ENCODE measurements around the gene GLRA3. TPM values are rescaled to one million over a fixed set of nuclear protein-coding genes. Genes with fewer than 3 reads are reported as not detected.

Gene GLRA3
- total and polyA plus RNA-seq, 7 experiments from 2014 or later = not detected

- Histone ChIP-seq H3K36me3 (ENCODE audit: control insufficient read depth in 2 of 3, insufficient read depth in 3 of 3, low read length in 3 of 3) (no peaks in the 10 kb centered on the region), H3K9me3 (ENCODE audit: control insufficient read depth in 2 of 3, low read length in 3 of 3) (no peaks in the 10 kb centered on the region), H3K27me3 (ENCODE audit: control insufficient read depth in 2 of 2, insufficient read depth in 2 of 2, low read length in 2 of 2) (no peaks in the 10 kb centered on the region), H3K27ac (ENCODE audit: low read depth, low read length) (no peak overlapping the region), H3K4me3 (ENCODE audit: low read length) (no peak overlapping the region), H3K4me1 (ENCODE audit: control insufficient read depth in 2 of 2, insufficient read depth in 2 of 2, low read length in 2 of 2) (no peaks in the 10 kb centered on the region)
- no peak for DNase-seq
- intact Hi-C loops (cut with micrococcal nuclease) = no loop called here
- ChIA-PET CTCF (no interaction called here), POLR2A (no interaction called here)
- H3K9me3 Mint-ChIP-seq = peaks cover 0 to 3% (median 0%) of the 10 kb centered on the region in 11 donors
- H3K27me3 Mint-ChIP-seq = no peaks in the 10 kb centered on the region
- H3K4me1 Mint-ChIP-seq = peaks cover 0 to 2% (median 0%) of the 10 kb centered on the region in 7 donors
- H3K4me3 Mint-ChIP-seq = no peak overlapping the region
- no peaks in the 10 kb centered on the region for H3K36me3 Mint-ChIP-seq
- no peak overlapping the region for H3K27ac Mint-ChIP-seq
- no peak for ATAC-seq
Measured at GRCh38 chr4:174598800-174599199, 230.2 kb downstream of the GLRA3 start.

- H3K9me3 Mint-ChIP-seq = peaks cover 0 to 3% (median 0%) of the 10 kb centered on the region in 11 donors
- DNase-seq (no peak), ATAC-seq (no peak)
- Histone ChIP-seq H3K4me1 (ENCODE audit: control insufficient read depth in 2 of 2, insufficient read depth in 2 of 2, low read length in 2 of 2) (no peaks in the 10 kb centered on the region), H3K9me3 (ENCODE audit: control insufficient read depth in 2 of 3, low read length in 3 of 3) (no peaks in the 10 kb centered on the region), H3K27ac (ENCODE audit: low read depth, low read length) (no peak overlapping the region), H3K4me3 (ENCODE audit: low read length) (no peak overlapping the region), H3K36me3 (ENCODE audit: control insufficient read depth in 2 of 3, insufficient read depth in 3 of 3, low read length in 3 of 3) (no peaks in the 10 kb centered on the region), H3K27me3 (ENCODE audit: control insufficient read depth in 2 of 2, insufficient read depth in 2 of 2, low read length in 2 of 2) (no peaks in the 10 kb centered on the region)
- H3K4me1 Mint-ChIP-seq = peaks cover 3 to 10% (median 7%) of the 10 kb centered on the region in 7 donors
- H3K27me3 Mint-ChIP-seq = no peaks in the 10 kb centered on the region
- intact Hi-C loops (cut with micrococcal nuclease) = no loop called here
- H3K27ac Mint-ChIP-seq = no peak overlapping the region
- H3K4me3 Mint-ChIP-seq = no peak overlapping the region
- CTCF ChIA-PET = no interaction called here
- POLR2A ChIA-PET = no interaction called here
- no peaks in the 10 kb centered on the region for H3K36me3 Mint-ChIP-seq
Measured at GRCh38 chr4:174596513-174596912, 232.5 kb downstream of the GLRA3 start.

GRCh38 chr4:174595141-174595929, 233.7 kb downstream of the GLRA3 start:
- Mint-ChIP-seq H3K4me3 (no peak overlapping the region), H3K27me3 (no peaks in the 10 kb centered on the region)
- no peaks in the 10 kb centered on the region for H3K36me3 ChIP-seq (ENCODE audit: control insufficient read depth in 2 of 3, insufficient read depth in 3 of 3, low read length in 3 of 3)

GRCh38 chr4:174593701-174594100, 235.3 kb downstream of the GLRA3 start:
- ATAC-seq (no peak), DNase-seq (no peak)
- Histone ChIP-seq H3K4me3 (ENCODE audit: low read length) (no peak overlapping the region), H3K36me3 (ENCODE audit: control insufficient read depth in 2 of 3, insufficient read depth in 3 of 3, low read length in 3 of 3) (no peaks in the 10 kb centered on the region), H3K27ac (ENCODE audit: low read depth, low read length) (no peak overlapping the region), H3K4me1 (ENCODE audit: control insufficient read depth in 2 of 2, insufficient read depth in 2 of 2, low read length in 2 of 2) (no peaks in the 10 kb centered on the region), H3K9me3 (ENCODE audit: control insufficient read depth in 2 of 3, low read length in 3 of 3) (no peaks in the 10 kb centered on the region), H3K27me3 (ENCODE audit: control insufficient read depth in 2 of 2, insufficient read depth in 2 of 2, low read length in 2 of 2) (no peaks in the 10 kb centered on the region)
- POLR2A ChIA-PET = no interaction called here
- Mint-ChIP-seq H3K27ac (no peak overlapping the region), H3K4me1 (peaks cover 6 to 16% (median 10%) of the 10 kb centered on the region in 7 donors), H3K27me3 (no peaks in the 10 kb centered on the region), H3K36me3 (no peaks in the 10 kb centered on the region), H3K4me3 (no peak overlapping the region), H3K9me3 (peaks cover 0 to 1% (median 0%) of the 10 kb centered on the region in 11 donors)
- intact Hi-C loops (cut with micrococcal nuclease) = loop anchor here in 1 of 2 donors (5.0 kb wide), 1 partner anchor 71 kb away; the partner anchor contains the start of gene HPGD
- CTCF ChIA-PET = no interaction called here

More at GRCh38 chr4:174595141-174595929, 233.7 kb downstream of the GLRA3 start:
- ATAC-seq (no peak), DNase-seq (no peak)
- no peak overlapping the region for H3K27ac Mint-ChIP-seq
- intact Hi-C loops (cut with micrococcal nuclease) = no loop called here
- ChIA-PET CTCF (no interaction called here), POLR2A (no interaction called here)
- peaks cover 0 to 3% (median 0%) of the 10 kb centered on the region in 11 donors for H3K9me3 Mint-ChIP-seq
- H3K36me3 Mint-ChIP-seq = no peaks in the 10 kb centered on the region
- Histone ChIP-seq H3K27ac (ENCODE audit: low read depth, low read length) (no peak overlapping the region), H3K4me3 (ENCODE audit: low read length) (no peak overlapping the region), H3K9me3 (ENCODE audit: control insufficient read depth in 2 of 3, low read length in 3 of 3) (no peaks in the 10 kb centered on the region), H3K27me3 (ENCODE audit: control insufficient read depth in 2 of 2, insufficient read depth in 2 of 2, low read length in 2 of 2) (no peaks in the 10 kb centered on the region), H3K4me1 (ENCODE audit: control insufficient read depth in 2 of 2, insufficient read depth in 2 of 2, low read length in 2 of 2) (no peaks in the 10 kb centered on the region)
- peaks cover 6 to 16% (median 10%) of the 10 kb centered on the region in 7 donors for H3K4me1 Mint-ChIP-seq

GRCh38 chr4:174592985-174593335, 236.1 kb downstream of the GLRA3 start:
- Mint-ChIP-seq H3K4me1 (peaks cover 6 to 15% (median 10%) of the 10 kb centered on the region in 7 donors), H3K27ac (no peak overlapping the region), H3K4me3 (no peak overlapping the region), H3K27me3 (no peaks in the 10 kb centered on the region), H3K36me3 (no peaks in the 10 kb centered on the region), H3K9me3 (peaks cover 0 to 1% (median 0%) of the 10 kb centered on the region in 11 donors)
- intact Hi-C loops (cut with micrococcal nuclease) = loop anchor here in 1 of 2 donors (5.0 kb wide), 1 partner anchor 71 kb away; the partner anchor contains the start of gene HPGD
- ChIA-PET CTCF (no interaction called here), POLR2A (no interaction called here)
- ATAC-seq (peak; percentile 46), DNase-seq (no peak)
- H3K36me3 ChIP-seq (ENCODE audit: control insufficient read depth in 2 of 3, insufficient read depth in 3 of 3, low read length in 3 of 3) = no peaks in the 10 kb centered on the region
- no peaks in the 10 kb centered on the region for H3K4me1 ChIP-seq (ENCODE audit: control insufficient read depth in 2 of 2, insufficient read depth in 2 of 2, low read length in 2 of 2)
- H3K27me3 ChIP-seq (ENCODE audit: control insufficient read depth in 2 of 2, insufficient read depth in 2 of 2, low read length in 2 of 2) = no peaks in the 10 kb centered on the region
- no peaks in the 10 kb centered on the region for H3K9me3 ChIP-seq (ENCODE audit: control insufficient read depth in 2 of 3, low read length in 3 of 3)
- H3K27ac ChIP-seq (ENCODE audit: low read depth, low read length) = no peak overlapping the region
- H3K4me3 ChIP-seq (ENCODE audit: low read length) = no peak overlapping the region

- no peak overlapping the region for H3K4me3 Mint-ChIP-seq
- peaks cover 0 to 6% (median 0%) of the 10 kb centered on the region in 11 donors for H3K9me3 Mint-ChIP-seq
- Histone ChIP-seq H3K27me3 (ENCODE audit: control insufficient read depth in 2 of 2, insufficient read depth in 2 of 2, low read length in 2 of 2) (no peaks in the 10 kb centered on the region), H3K9me3 (ENCODE audit: control insufficient read depth in 2 of 3, low read length in 3 of 3) (no peaks in the 10 kb centered on the region), H3K27ac (ENCODE audit: low read depth, low read length) (no peak overlapping the region), H3K36me3 (ENCODE audit: control insufficient read depth in 2 of 3, insufficient read depth in 3 of 3, low read length in 3 of 3) (no peaks in the 10 kb centered on the region), H3K4me3 (ENCODE audit: low read length) (no peak overlapping the region), H3K4me1 (ENCODE audit: control insufficient read depth in 2 of 2, insufficient read depth in 2 of 2, low read length in 2 of 2) (no peaks in the 10 kb centered on the region)
- ChIA-PET POLR2A (no interaction called here), CTCF (no interaction called here)
- H3K36me3 Mint-ChIP-seq = no peaks in the 10 kb centered on the region
- H3K27me3 Mint-ChIP-seq = peaks cover 0 to 2% (median 0%) of the 10 kb centered on the region in 5 donors
- intact Hi-C loops (cut with micrococcal nuclease) = loop anchor here in 1 of 2 donors (5.0 kb wide), 1 partner anchor 70 kb away; the partner anchor contains the start of gene HPGD
- H3K27ac Mint-ChIP-seq = no peak overlapping the region
- ATAC-seq (no peak), DNase-seq (no peak)
- H3K4me1 Mint-ChIP-seq = peaks cover 6 to 15% (median 10%) of the 10 kb centered on the region in 7 donors
Measured at GRCh38 chr4:174592256-174592984, 236.6 kb downstream of the GLRA3 start.
